ENCODE measurements around the gene DDX4. TPM values are rescaled to one million over a fixed set of nuclear protein-coding genes. Genes with fewer than 3 reads are reported as not detected.
A peak's percentile ranks its signal among the peaks of the same experiment; 100 is the strongest.
"Not testable (repeated sequence)": the region's sequence is repeated elsewhere in the genome, so short reads cannot be mapped to it uniquely, and the experiment has no call there.

Gene DDX4
- total RNA-seq, 2 experiments from 2014 or later: 0.28 to 1.2 TPM

- peak overlapping the region; percentile 97 for H3K4me3 Mint-ChIP-seq
- peaks cover 16% of the 10 kb centered on the region for H3K4me1 Mint-ChIP-seq
- peak overlapping the region; percentile 85 for H3K27ac Mint-ChIP-seq
- H3K9me3 Mint-ChIP-seq: no peaks in the 10 kb centered on the region
- H3K36me3 Mint-ChIP-seq: peaks cover 15% of the 10 kb centered on the region
- peak; percentile 32 for DNase-seq
- ATAC-seq (ENCODE audit: low read depth): no peak
- H3K27me3 Mint-ChIP-seq: peaks cover 6% of the 10 kb centered on the region
- POLR2A ChIA-PET: interaction anchor here (0.5 kb wide), 1 partner anchor 514 kb away, joined by 3 read pairs; no protein-coding TSS in a partner anchor
Observed at GRCh38 chr5:55711507-55712022, 26.3 kb upstream of the DDX4 start.

GRCh38 chr5:55712023-55712859, 25.6 kb upstream of the DDX4 start, which contains the start of gene SLC38A9:
Gene SLC38A9, minus strand, starts transcription at chr5:55712324. Its CDS starts 14,366 bp downstream, at chr5:55697958.
- Mint-ChIP-seq H3K4me1 (peaks cover 16% of the 10 kb centered on the region), H3K4me3 (peak within 1 kb of the TSS; percentile 97), H3K9me3 (no peaks in the 10 kb centered on the region), H3K36me3 (peaks cover 14% of the 10 kb centered on the region), H3K27me3 (peaks cover 6% of the 10 kb centered on the region), H3K27ac (peak within 1 kb of the TSS; percentile 85)
- POLR2A ChIA-PET: no interaction called here
- peak; percentile 99 for ATAC-seq (ENCODE audit: low read depth)
- DNase-seq: peak; percentile 93

- ATAC-seq (ENCODE audit: low read depth) (no peak), DNase-seq (no peak)
- Mint-ChIP-seq H3K4me3 (no peak overlapping the region), H3K27ac (no peak overlapping the region), H3K27me3 (peaks cover 6% of the 10 kb centered on the region), H3K4me1 (peaks cover 15% of the 10 kb centered on the region), H3K36me3 (peaks cover 7% of the 10 kb centered on the region), H3K9me3 (peaks cover 3% of the 10 kb centered on the region)
- POLR2A ChIA-PET: no interaction called here
Observed at GRCh38 chr5:55713871-55714270, 24.0 kb upstream of the DDX4 start.

GRCh38 chr5:55714339-55714738, 23.5 kb upstream of the DDX4 start:
- POLR2A ChIA-PET: no interaction called here
- peaks cover 4% of the 10 kb centered on the region for H3K9me3 Mint-ChIP-seq
- H3K27me3 Mint-ChIP-seq: peaks cover 6% of the 10 kb centered on the region
- H3K27ac Mint-ChIP-seq: no peak overlapping the region
- ATAC-seq (ENCODE audit: low read depth) (no peak), DNase-seq (no peak)
- H3K4me1 Mint-ChIP-seq: peaks cover 12% of the 10 kb centered on the region
- H3K4me3 Mint-ChIP-seq: no peak overlapping the region
- H3K36me3 Mint-ChIP-seq: peaks cover 6% of the 10 kb centered on the region

- H3K27ac Mint-ChIP-seq: no peak overlapping the region
- POLR2A ChIA-PET: no interaction called here
- peaks cover 6% of the 10 kb centered on the region for H3K36me3 Mint-ChIP-seq
- no peak overlapping the region for H3K4me3 Mint-ChIP-seq
- DNase-seq: no peak
- ATAC-seq (ENCODE audit: low read depth): no peak
- peaks cover 4% of the 10 kb centered on the region for H3K9me3 Mint-ChIP-seq
- H3K4me1 Mint-ChIP-seq: peaks cover 12% of the 10 kb centered on the region
- H3K27me3 Mint-ChIP-seq: peaks cover 6% of the 10 kb centered on the region
Observed at GRCh38 chr5:55714749-55715148, 23.1 kb upstream of the DDX4 start.

- H3K27ac Mint-ChIP-seq: no peak overlapping the region
- peaks cover 4% of the 10 kb centered on the region for H3K9me3 Mint-ChIP-seq
- peaks cover 4% of the 10 kb centered on the region for H3K36me3 Mint-ChIP-seq
- POLR2A ChIA-PET: no interaction called here
- H3K4me3 Mint-ChIP-seq: no peak overlapping the region
- peaks cover 12% of the 10 kb centered on the region for H3K4me1 Mint-ChIP-seq
- peaks cover 10% of the 10 kb centered on the region for H3K27me3 Mint-ChIP-seq
- no peak for DNase-seq
- ATAC-seq (ENCODE audit: low read depth): no peak
Observed at GRCh38 chr5:55715519-55716078, 22.3 kb upstream of the DDX4 start.

GRCh38 chr5:55719026-55719425, 18.8 kb upstream of the DDX4 start:
- ATAC-seq (ENCODE audit: low read depth); H3K4me3 Mint-ChIP-seq; POLR2A ChIA-PET; H3K27ac Mint-ChIP-seq; H3K4me1 Mint-ChIP-seq; DNase-seq; H3K36me3 Mint-ChIP-seq; H3K9me3 Mint-ChIP-seq: not testable (repeated sequence)
- peaks cover 15% of the 10 kb centered on the region for H3K27me3 Mint-ChIP-seq

- Mint-ChIP-seq H3K27ac (no peak overlapping the region), H3K4me1 (peaks cover 2% of the 10 kb centered on the region), H3K36me3 (peaks cover 2% of the 10 kb centered on the region), H3K27me3 (peaks cover 12% of the 10 kb centered on the region), H3K9me3 (peaks cover 4% of the 10 kb centered on the region), H3K4me3 (no peak overlapping the region)
- POLR2A ChIA-PET: no interaction called here
- ATAC-seq (ENCODE audit: low read depth) (no peak), DNase-seq (no peak)
Observed at GRCh38 chr5:55720188-55720703, 17.6 kb upstream of the DDX4 start.

GRCh38 chr5:55724281-55724680, 13.6 kb upstream of the DDX4 start:
- Mint-ChIP-seq H3K4me1 (peaks cover 2% of the 10 kb centered on the region), H3K27me3 (peaks cover 12% of the 10 kb centered on the region), H3K9me3 (peaks cover 1% of the 10 kb centered on the region), H3K36me3 (peaks cover 1% of the 10 kb centered on the region), H3K4me3 (no peak overlapping the region), H3K27ac (no peak overlapping the region)
- DNase-seq (no peak), ATAC-seq (ENCODE audit: low read depth) (no peak)
- POLR2A ChIA-PET: no interaction called here

- DNase-seq (no peak), ATAC-seq (ENCODE audit: low read depth) (no peak)
- Mint-ChIP-seq H3K4me1 (no peaks in the 10 kb centered on the region), H3K27ac (no peak overlapping the region), H3K9me3 (peaks cover 1% of the 10 kb centered on the region), H3K4me3 (no peak overlapping the region), H3K36me3 (peaks cover 1% of the 10 kb centered on the region), H3K27me3 (peaks cover 5% of the 10 kb centered on the region)
- POLR2A ChIA-PET: interaction anchor here (1.1 kb wide), 1 partner anchor 124 kb away, joined by 4 read pairs; no protein-coding TSS in a partner anchor
Observed at GRCh38 chr5:55731848-55732247, 6.0 kb upstream of the DDX4 start.

- ATAC-seq (ENCODE audit: low read depth): no peak
- no peak overlapping the region for H3K27ac Mint-ChIP-seq
- POLR2A ChIA-PET: no interaction called here
- DNase-seq: no peak
- H3K9me3 Mint-ChIP-seq: peaks cover 1% of the 10 kb centered on the region
- peaks cover 5% of the 10 kb centered on the region for H3K27me3 Mint-ChIP-seq
- no peak overlapping the region for H3K4me3 Mint-ChIP-seq
- no peaks in the 10 kb centered on the region for H3K4me1 Mint-ChIP-seq
- H3K36me3 Mint-ChIP-seq: peaks cover 1% of the 10 kb centered on the region
Observed at GRCh38 chr5:55732585-55732984, 5.3 kb upstream of the DDX4 start.

GRCh38 chr5:55734658-55735057, 3.2 kb upstream of the DDX4 start:
- no peak for DNase-seq
- POLR2A ChIA-PET: no interaction called here
- no peak for ATAC-seq (ENCODE audit: low read depth)
- H3K4me3 Mint-ChIP-seq: no peak overlapping the region
- H3K4me1 Mint-ChIP-seq: no peaks in the 10 kb centered on the region
- no peak overlapping the region for H3K27ac Mint-ChIP-seq
- no peaks in the 10 kb centered on the region for H3K36me3 Mint-ChIP-seq
- no peaks in the 10 kb centered on the region for H3K9me3 Mint-ChIP-seq
- H3K27me3 Mint-ChIP-seq: peaks cover 8% of the 10 kb centered on the region

GRCh38 chr5:55742778-55743177, 4.9 kb downstream of the DDX4 start:
- Mint-ChIP-seq H3K9me3 (no peaks in the 10 kb centered on the region), H3K27ac (no peak overlapping the region), H3K4me3 (no peak overlapping the region), H3K36me3 (peaks cover 2% of the 10 kb centered on the region), H3K27me3 (peaks cover 52% of the 10 kb centered on the region), H3K4me1 (no peaks in the 10 kb centered on the region)
- no peak for ATAC-seq (ENCODE audit: low read depth)
- POLR2A ChIA-PET: no interaction called here
- DNase-seq: no peak
